ACC112 (cell line): ENCODE measurements around the gene RHD.
A peak's percentile ranks its signal among the peaks of the same experiment; 100 is the strongest.
"Not testable (repeated sequence)": the region's sequence is repeated elsewhere in the genome, so short reads cannot be mapped to it uniquely, and the experiment has no call there.

Experiments
- H2AFZ ChIP-seq: fragments of 200-600 bp; sonication (generic); one replicate; pipeline ENCODE4 v1.6.0; 2017; ENCODE audit warnings: antibody characterized with exemption, low read length; ENCODE audit not compliant: unreplicated experiment
- H3K27ac ChIP-seq: fragments of 200-600 bp; sonication (generic); 2 replicates; pipeline ENCODE4 v1.5.1; 2014; ENCODE audit warnings: low read depth, mild to moderate bottlenecking, antibody characterized with exemption, low read length, moderate library complexity
- H3K27me3 ChIP-seq: fragments of 200-600 bp; sonication (generic); 2 replicates; pipeline ENCODE4 v1.6.1; 2014; ENCODE audit warnings: mild to moderate bottlenecking, antibody characterized with exemption, low read length, moderate library complexity, mixed read lengths; ENCODE audit not compliant: insufficient read depth
- H3K36me3 ChIP-seq: fragments of 200-600 bp; sonication (generic); 2 replicates; pipeline ENCODE4 v1.6.1; 2016; ENCODE audit warnings: mild to moderate bottlenecking, antibody characterized with exemption, low read length, moderate library complexity, mixed read lengths; ENCODE audit not compliant: insufficient read depth
- H3K4me1 ChIP-seq: fragments of 200-600 bp; sonication (generic); one replicate; pipeline ENCODE4 v1.6.1; 2016; ENCODE audit warnings: low read length, mixed read lengths; ENCODE audit not compliant: insufficient read depth, unreplicated experiment, control insufficient read depth
- H3K4me3 ChIP-seq: fragments of 200-600 bp; sonication (generic); 2 replicates; pipeline ENCODE4 v1.5.1; 2014; ENCODE audit warnings: mild to moderate bottlenecking, low read depth, low read length
- H3K79me2 ChIP-seq: fragments of 200-600 bp; sonication (generic); one replicate; pipeline ENCODE4 v1.6.0; 2016; ENCODE audit warnings: low read length; ENCODE audit not compliant: control insufficient read depth, unreplicated experiment, insufficient read depth

Gene RHD

DNA sequence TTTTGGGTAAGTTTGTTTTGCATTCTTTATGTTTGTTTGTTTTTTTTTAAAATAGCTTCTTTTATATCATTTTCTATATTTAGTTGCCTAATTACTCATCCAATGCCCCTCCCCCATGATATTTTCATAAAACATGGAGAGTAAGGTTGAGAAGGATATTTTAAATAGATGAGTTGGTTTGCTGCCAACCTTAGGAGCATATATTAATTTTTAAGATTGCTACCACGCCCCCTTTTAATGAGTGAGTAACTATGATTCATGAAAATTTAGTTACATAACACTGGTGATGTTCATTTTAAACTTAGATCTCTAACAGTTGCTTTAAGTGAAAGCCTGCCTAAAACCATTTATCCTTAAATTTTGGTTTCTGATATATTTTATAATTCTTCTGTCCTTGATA is 84.5 kb downstream of the RHD start:
- H3K36me3 ChIP-seq = peaks cover 24% of the 10 kb centered on the region
- H3K4me3 ChIP-seq = no peak overlapping the region
- H3K27me3 ChIP-seq = no peaks in the 10 kb centered on the region
- peaks cover 10% of the 10 kb centered on the region for H3K79me2 ChIP-seq
- peak overlapping the region; percentile 55 for H3K27ac ChIP-seq
- peaks cover 43% of the 10 kb centered on the region for H3K4me1 ChIP-seq
- H2AFZ ChIP-seq = no peak overlapping the region

GRCh38 chr1:25360596-25361581 is 88.6 kb downstream of the RHD start:
- Histone ChIP-seq H3K36me3 (peaks cover 18% of the 10 kb centered on the region; the same call in 1 of the 2 replicates), H2AFZ (no peak overlapping the region), H3K4me1 (peaks cover 33% of the 10 kb centered on the region), H3K27me3 (no peaks in the 10 kb centered on the region), H3K4me3 (no peak overlapping the region; the same call in 1 of the 2 replicates), H3K79me2 (peaks cover 6% of the 10 kb centered on the region), H3K27ac (peak overlapping the region; percentile 82)

DNA sequence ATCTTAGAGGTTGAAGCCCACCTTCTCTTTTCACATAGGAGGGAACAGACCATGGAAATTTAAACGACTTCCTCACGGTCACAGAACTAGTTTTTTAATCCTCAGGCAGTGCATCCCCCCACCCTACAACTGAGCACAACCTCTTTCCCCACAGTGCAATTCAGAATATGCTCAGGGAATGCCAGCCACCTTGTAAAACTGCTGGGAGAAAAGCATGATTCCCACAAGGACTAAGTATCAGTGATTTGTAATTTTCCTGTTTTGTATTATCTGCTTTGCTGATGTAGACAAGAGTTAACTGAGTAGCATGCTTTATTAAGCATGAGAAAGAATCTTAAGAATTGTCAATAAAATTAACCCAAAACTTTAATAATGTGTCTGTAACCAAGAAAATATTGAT is 89.6 kb downstream of the RHD start:
- Histone ChIP-seq H3K36me3 (peaks cover 18% of the 10 kb centered on the region; the same call in 1 of the 2 replicates), H3K79me2 (peaks cover 6% of the 10 kb centered on the region), H3K27me3 (no peaks in the 10 kb centered on the region), H3K4me3 (no peak overlapping the region), H3K27ac (peak overlapping the region; percentile 82), H2AFZ (no peak overlapping the region), H3K4me1 (peaks cover 24% of the 10 kb centered on the region)

DNA sequence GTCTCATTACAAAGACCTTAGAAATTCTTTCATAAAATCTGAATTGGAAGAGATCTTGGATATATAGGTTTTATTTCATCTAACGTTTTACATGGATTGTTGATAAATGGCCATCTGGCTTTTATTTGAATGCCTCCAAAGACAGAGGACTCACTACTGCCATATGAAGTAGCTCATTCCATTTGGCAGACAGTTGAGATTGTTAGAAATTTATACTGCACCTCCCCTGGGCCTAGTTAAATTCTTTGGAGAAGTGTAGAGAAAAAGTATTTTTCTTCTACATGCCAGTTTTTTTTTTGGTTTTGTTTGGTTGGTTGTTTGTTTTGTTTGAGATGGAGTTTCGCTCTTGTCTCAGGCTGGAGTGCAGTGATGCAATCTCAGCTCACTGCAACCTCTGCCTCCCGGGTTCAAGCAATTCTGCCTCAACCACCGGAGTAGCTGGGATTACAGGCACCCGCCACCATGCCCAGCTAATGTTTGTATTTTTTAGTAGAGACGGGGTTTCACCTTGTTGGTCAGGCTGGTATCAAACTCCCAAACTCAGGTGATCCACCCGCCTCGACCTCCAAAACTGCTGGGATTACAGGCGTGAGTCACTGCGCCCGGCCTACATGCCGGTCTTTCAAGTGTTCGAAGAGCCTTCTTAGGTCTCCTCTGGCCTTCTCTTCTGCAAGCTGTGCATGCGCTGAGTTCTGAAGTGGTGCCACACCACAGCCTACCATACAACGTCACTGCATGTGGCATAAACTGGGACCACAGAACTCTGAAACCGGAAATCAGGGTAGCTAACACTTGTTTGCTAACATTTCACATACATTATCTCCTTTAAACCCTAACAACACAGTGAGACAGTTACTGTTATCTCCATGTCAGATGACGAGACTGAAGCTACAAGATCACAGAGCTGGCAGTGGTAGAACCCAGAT is 90.6 kb downstream of the RHD start:
- H3K27me3 ChIP-seq, H3K79me2 ChIP-seq, H3K4me3 ChIP-seq, H2AFZ ChIP-seq, H3K27ac ChIP-seq: not testable (repeated sequence)
- Histone ChIP-seq H3K36me3 (peaks cover 18% of the 10 kb centered on the region; the same call in 1 of the 2 replicates), H3K4me1 (peaks cover 20% of the 10 kb centered on the region)

DNA sequence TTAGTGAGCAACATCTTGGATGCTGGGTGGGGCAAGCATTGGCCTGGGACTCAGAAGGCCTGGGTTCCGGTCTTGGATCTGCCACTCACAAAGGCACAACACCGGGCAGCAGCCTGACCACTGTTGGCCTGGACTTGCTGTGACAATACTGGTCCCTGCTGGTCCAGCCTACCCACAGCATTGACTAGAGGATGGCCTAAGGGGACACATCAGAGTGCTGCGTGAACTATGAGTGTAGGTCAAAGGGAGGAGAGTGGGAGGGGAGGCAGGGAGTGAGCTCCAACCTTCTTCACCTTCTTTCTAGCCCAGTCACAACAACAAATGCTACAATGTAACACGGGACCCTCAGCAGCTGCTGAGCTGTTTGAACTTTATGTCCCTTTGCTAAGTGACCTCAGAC is 96.9 kb downstream of the RHD start:
- no peaks in the 10 kb centered on the region for H3K36me3 ChIP-seq
- H3K79me2 ChIP-seq = no peaks in the 10 kb centered on the region
- H3K27ac ChIP-seq = peak overlapping the region; percentile 6; the same call in 1 of the 2 replicates
- no peaks in the 10 kb centered on the region for H3K27me3 ChIP-seq
- no peak overlapping the region for H3K4me3 ChIP-seq
- H3K4me1 ChIP-seq = peaks cover 8% of the 10 kb centered on the region
- H2AFZ ChIP-seq = no peak overlapping the region

DNA sequence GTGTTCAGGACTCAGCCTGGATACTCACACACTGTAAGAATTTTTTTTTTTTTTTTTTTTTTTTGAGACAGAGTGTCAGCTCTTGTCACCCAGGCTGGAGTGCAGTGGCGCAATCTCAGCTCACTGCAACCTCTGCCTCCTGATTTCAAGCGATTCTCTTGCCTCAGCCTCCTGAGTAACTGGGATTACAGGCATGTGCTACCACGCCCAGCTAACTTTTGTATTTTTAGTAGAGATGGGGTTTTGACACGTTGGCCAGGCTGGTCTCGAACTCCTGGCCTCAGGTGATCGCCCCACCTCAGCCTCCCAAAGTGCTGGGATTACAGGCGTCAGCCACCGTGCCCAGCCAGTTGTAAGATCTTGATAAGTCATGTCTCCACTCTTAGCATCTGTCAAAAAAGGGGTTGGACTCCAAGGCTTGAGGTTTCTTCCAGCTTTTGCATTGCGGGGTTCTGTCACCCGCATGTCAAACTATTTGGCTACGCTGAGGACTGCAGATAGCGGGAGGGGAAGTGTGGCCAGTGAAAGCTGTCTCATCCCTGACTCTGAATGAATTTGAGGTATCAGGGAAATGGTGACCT is 97.5 kb downstream of the RHD start:
- H3K4me1 ChIP-seq, H3K27me3 ChIP-seq, H3K36me3 ChIP-seq, H3K79me2 ChIP-seq, H3K4me3 ChIP-seq, H2AFZ ChIP-seq: not testable (repeated sequence)
- 0 out of 2 replicates have a peak overlapping the region, but pooled peaks have one; percentile 6 for H3K27ac ChIP-seq

GRCh38 chr1:25371757-25372156 is 99.4 kb downstream of the RHD start:
- H3K27me3 ChIP-seq, H3K36me3 ChIP-seq, H3K4me1 ChIP-seq, H2AFZ ChIP-seq, H3K79me2 ChIP-seq: not testable (repeated sequence)
- peak overlapping the region; percentile 90 for H3K27ac ChIP-seq
- H3K4me3 ChIP-seq = peak overlapping the region; percentile 2; the same call in 1 of the 2 replicates

- H3K4me1 ChIP-seq, H3K27me3 ChIP-seq, H3K4me3 ChIP-seq, H3K36me3 ChIP-seq, H3K27ac ChIP-seq, H2AFZ ChIP-seq, H3K79me2 ChIP-seq: not testable (repeated sequence)
Measured at GRCh38 chr1:25378367-25378766, 106.1 kb downstream of the RHD start.
